Endothelial cell (in vitro differentiated cells): ENCODE results near the gene VTN. TPM values are rescaled to one million over a fixed set of nuclear protein-coding genes. Genes with fewer than 3 reads are reported as not detected.

Experiments
- DNase-seq: peaks from one replicate; pipeline ENCODE4 v3.0.0; 2021; ENCODE audit warnings: low spot score
- H3K27ac Mint-ChIP-seq: one replicate; pipeline ENCODE4 v1.8.0; 2021; ENCODE audit warnings: mixed read lengths, inconsistent platforms; ENCODE audit not compliant: unreplicated experiment
- H3K27me3 Mint-ChIP-seq: one replicate; pipeline ENCODE4 v1.8.0; 2021; ENCODE audit warnings: mild to moderate bottlenecking, moderate library complexity, mixed read lengths, inconsistent platforms; ENCODE audit not compliant: unreplicated experiment
- H3K36me3 Mint-ChIP-seq: one replicate; pipeline ENCODE4 v1.8.0; 2021; ENCODE audit warnings: mild to moderate bottlenecking, low read depth, mixed read lengths, inconsistent platforms; ENCODE audit not compliant: unreplicated experiment
- H3K4me1 Mint-ChIP-seq: one replicate; pipeline ENCODE4 v1.8.0; 2021; ENCODE audit warnings: mild to moderate bottlenecking, mixed read lengths, inconsistent platforms; ENCODE audit not compliant: unreplicated experiment
- H3K4me3 Mint-ChIP-seq: one replicate; pipeline ENCODE4 v1.8.0; 2021; ENCODE audit warnings: mild to moderate bottlenecking, mixed read lengths, inconsistent platforms; ENCODE audit not compliant: unreplicated experiment
- H3K9me3 Mint-ChIP-seq: one replicate; pipeline ENCODE4 v1.8.0; 2021; ENCODE audit warnings: mixed read lengths, inconsistent platforms; ENCODE audit not compliant: unreplicated experiment
- CTCF ChIP-seq: fragments of 200-600 bp; sonication (generic); IDR thresholded peaks from one replicate; pipeline ENCODE4 v1.5.0; 2021; ENCODE audit warnings: antibody characterized with exemption; ENCODE audit not compliant: unreplicated experiment
- long read RNA-seq: library from polyadenylated mRNA; unstranded; transcript quantifications from one replicate; pipeline ENCODE4 v2.0.0, GENCODE V29; 2020; ENCODE audit not compliant: unreplicated experiment
- total RNA-seq: library from RNA; stranded (reverse); fragmentation: NEBNext Ultra II Directional; extraction: Animal tissue kit (Norgen Biotek cat#: 25700); gene quantifications from one replicate; pipeline ENCODE4 v1.2.1, GENCODE V29; 2021; ENCODE audit not compliant: unreplicated experiment

VTN gene
- not detected for total RNA-seq
- long read RNA-seq: 0 reads

- TF ChIP-seq CTCF: no peak
- peaks cover 6% of the 10 kb centered on the region for H3K4me1 Mint-ChIP-seq
- H3K27me3 Mint-ChIP-seq: peaks cover 17% of the 10 kb centered on the region
- H3K36me3 Mint-ChIP-seq: no peaks in the 10 kb centered on the region
- no peaks in the 10 kb centered on the region for H3K9me3 Mint-ChIP-seq
- no peak for DNase-seq
- H3K4me3 Mint-ChIP-seq: peak within 1 kb of the TSS; percentile 88
- H3K27ac Mint-ChIP-seq: no peak within 1 kb of the TSS
Observed at GRCh38 chr17:28370035-28370743, at the start of gene VTN. VTN (minus strand) TSS chr17:28370307; CDS start chr17:28370203, 104 bp downstream.

- DNase-seq: peak; percentile 61
- Mint-ChIP-seq H3K4me3 (no peak overlapping the region), H3K36me3 (no peaks in the 10 kb centered on the region), H3K27ac (peak overlapping the region; percentile 27), H3K4me1 (peaks cover 2% of the 10 kb centered on the region), H3K9me3 (no peaks in the 10 kb centered on the region), H3K27me3 (peaks cover 5% of the 10 kb centered on the region)
- peak; percentile 55 for TF ChIP-seq CTCF
Observed at GRCh38 chr17:28416703-28417311, 46.7 kb upstream of the VTN start.

GRCh38 chr17:28415886-28416285 lies 45.8 kb upstream of the VTN start:
- no peaks in the 10 kb centered on the region for H3K9me3 Mint-ChIP-seq
- H3K36me3 Mint-ChIP-seq: no peaks in the 10 kb centered on the region
- H3K4me3 Mint-ChIP-seq: no peak overlapping the region
- peaks cover 5% of the 10 kb centered on the region for H3K27me3 Mint-ChIP-seq
- no peak overlapping the region for H3K27ac Mint-ChIP-seq
- no peak for DNase-seq
- TF ChIP-seq CTCF: no peak
- H3K4me1 Mint-ChIP-seq: peaks cover 2% of the 10 kb centered on the region

GRCh38 chr17:28413804-28414203 lies 43.7 kb upstream of the VTN start:
- Mint-ChIP-seq H3K27me3 (peaks cover 5% of the 10 kb centered on the region), H3K36me3 (no peaks in the 10 kb centered on the region), H3K4me3 (no peak overlapping the region), H3K27ac (no peak overlapping the region), H3K4me1 (peaks cover 2% of the 10 kb centered on the region), H3K9me3 (no peaks in the 10 kb centered on the region)
- no peak for TF ChIP-seq CTCF
- no peak for DNase-seq

- H3K4me1 Mint-ChIP-seq: peaks cover 11% of the 10 kb centered on the region
- no peaks in the 10 kb centered on the region for H3K36me3 Mint-ChIP-seq
- H3K27me3 Mint-ChIP-seq: peaks cover 8% of the 10 kb centered on the region
- H3K4me3 Mint-ChIP-seq: no peak overlapping the region
- TF ChIP-seq CTCF: no peak
- DNase-seq: no peak
- H3K9me3 Mint-ChIP-seq: no peaks in the 10 kb centered on the region
- H3K27ac Mint-ChIP-seq: no peak overlapping the region
Observed at GRCh38 chr17:28412099-28412498, 42.0 kb upstream of the VTN start.
